Right lung (tissue), 5 donors: ENCODE results near the gene TCHHL1. TPM values are rescaled to one million over a fixed set of nuclear protein-coding genes. Genes with fewer than 3 reads are reported as not detected.

Experiments used
- DNase-seq, 2 donors: peaks; one replicate each; pipeline ENCODE4 v3.0.0-alpha.2; 2013
- polyA plus RNA-seq, 5 donors: library from polyadenylated mRNA; unstranded; fragments of 120-200 nt; gene quantifications; one replicate each; pipeline versions ENCODE4 v1.2.1 to v1.2.3, GENCODE V29; 2013; ENCODE audit warnings: inconsistent platforms in 1 of 5, low replicate concordance in 1 of 5; ENCODE audit not compliant: insufficient read length in 5 of 5, insufficient read depth in 1 of 5

The TCHHL1 gene
- polyA plus RNA-seq, 5 donors, result not detected

- DNase-seq, result no peak
These were observed 50.0 kb downstream of the TCHHL1 start for GRCh38 chr1:152038871-152039270.

GRCh38 chr1:152036267-152037216 is 52.3 kb downstream of the TCHHL1 start, which contains the start of gene S100A11:
S100A11 (minus strand) TSS chr1:152037004; CDS start chr1:152036915, 89 bp downstream.
- DNase-seq, result peak; percentile 78 to 79

- DNase-seq, result no peak
These were observed 53.2 kb downstream of the TCHHL1 start for GRCh38 chr1:152035539-152036266.

- DNase-seq, result peak in 1 of 2 donors; percentile 41
These were observed 54.0 kb downstream of the TCHHL1 start for GRCh38 chr1:152034654-152035538.

GRCh38 chr1:152034324-152034653 is 54.6 kb downstream of the TCHHL1 start:
- no peak for DNase-seq

Other genes starting within 250 kb of the TCHHL1 start
- gene C2CD4D, start 249.2 kb downstream of the TCHHL1 start, polyA plus RNA-seq, result under 1 TPM; 0.25 to 0.87 (median 0.35) TPM
- 1 to 10 TPM in 3 of 5 donors, under 1 TPM in 2; 0.67 to 1.4 (median 1.1) TPM for gene THEM5, start 235.4 kb downstream of the TCHHL1 start, polyA plus RNA-seq
- 10 to 100 TPM; 27.7 to 38.1 (median 33.1) TPM for gene THEM4, start 179.6 kb downstream of the TCHHL1 start, polyA plus RNA-seq
- 100 to 1,000 TPM; 395 to 598 (median 451) TPM for gene S100A10, start 95.2 kb downstream of the TCHHL1 start, polyA plus RNA-seq
- 100 to 1,000 TPM; 215 to 317 (median 226) TPM for gene S100A11, start 52.1 kb downstream of the TCHHL1 start, polyA plus RNA-seq
- under 1 TPM; 0.06 to 0.21 (median 0.06) TPM for gene TCHH, start 26.4 kb upstream of the TCHHL1 start, polyA plus RNA-seq
- not detected for gene RPTN, start 70.2 kb upstream of the TCHHL1 start, polyA plus RNA-seq
- under 1 TPM; 0.04 to 0.39 (median 0.08) TPM for gene HRNR, start 135.1 kb upstream of the TCHHL1 start, polyA plus RNA-seq
- gene FLG, start 236.2 kb upstream of the TCHHL1 start, polyA plus RNA-seq, result 1 to 10 TPM in 3 of 5 donors, under 1 TPM in 2; 0.39 to 1.6 (median 1.2) TPM